Colonic mucosa (tissue), 4 donors: ENCODE results near the gene TFB1M. TPM values are rescaled to one million over a fixed set of nuclear protein-coding genes. Genes with fewer than 3 reads are reported as not detected.

Source experiments
- DNase-seq: peaks from one replicate; pipeline ENCODE4 v3.0.0-alpha.2; 2020
- H3K27ac ChIP-seq: fragments of 200-600 bp; one replicate; pipeline ENCODE4 v1.8.0; 2021
- H3K27me3 ChIP-seq: fragments of 200-600 bp; one replicate; pipeline ENCODE4 v1.8.0; 2021
- H3K36me3 ChIP-seq: fragments of 200-600 bp; one replicate; pipeline ENCODE4 v1.8.0; 2021
- H3K4me1 ChIP-seq: fragments of 200-600 bp; one replicate; pipeline ENCODE4 v1.8.0; 2021; ENCODE audit warnings: mild to moderate bottlenecking
- H3K4me3 ChIP-seq: fragments of 200-600 bp; one replicate; pipeline ENCODE4 v1.8.0; 2021
- H3K9ac ChIP-seq, 2 donors: one replicate each; pipeline ENCODE4 v1.7.0; 2013; ENCODE audit warnings: control low read depth in 2 of 2, low read depth in 2 of 2, low read length in 2 of 2
- H3K9me3 ChIP-seq: fragments of 200-600 bp; one replicate; pipeline ENCODE4 v1.8.0; 2021
- CTCF ChIP-seq: fragments of 200-600 bp; IDR thresholded peaks from one replicate; pipeline ENCODE4 v1.8.0; 2022; ENCODE audit warnings: antibody characterized with exemption, mild to moderate bottlenecking
- intact Hi-C: fragments of 100-400 bp; cut with DNase I; formaldehyde crosslinking; loops from one replicate; pipeline ENCODE4 v1.14.1; 2022
- total RNA-seq, 2 donors: library from RNA; stranded (reverse); fragmentation: NEBNext Ultra II Directional in 1 of 2; extraction: Animal tissue kit (Norgen Biotek cat#: 25700) in 1 of 2; gene quantifications; one replicate each; pipeline ENCODE4 v1.2.1, GENCODE V29; 2021
- donor health status: healthy.
- donor health status: DM: no; HTN: no; CAD: no.
- donor health status: DM: no; HTN: no; CAD: no.

Gene TFB1M
- total RNA-seq, 2 donors from 2014 or later = 17.8 to 27.9 TPM

GRCh38 chr6:155248008-155249001, 66.0 kb downstream of the TFB1M start:
- Histone ChIP-seq H3K9ac (no peak overlapping the region), H3K27ac (no peak overlapping the region), H3K27me3 (no peaks in the 10 kb centered on the region), H3K4me3 (no peak overlapping the region), H3K36me3 (no peaks in the 10 kb centered on the region), H3K4me1 (no peaks in the 10 kb centered on the region), H3K9me3 (no peaks in the 10 kb centered on the region)
- peak; percentile 31 for DNase-seq
- intact Hi-C loops = loop anchor here (5.0 kb wide), 2 partner anchors 66 to 321 kb away; no protein-coding TSS in a partner anchor
- TF ChIP-seq CTCF = peak; percentile 52

- no peak for DNase-seq
- TF ChIP-seq CTCF = no peak
- Histone ChIP-seq H3K27ac (no peak overlapping the region), H3K36me3 (no peaks in the 10 kb centered on the region), H3K9me3 (no peaks in the 10 kb centered on the region), H3K9ac (no peak overlapping the region), H3K27me3 (no peaks in the 10 kb centered on the region), H3K4me1 (no peaks in the 10 kb centered on the region), H3K4me3 (no peak overlapping the region)
- intact Hi-C loops = loop anchor here (5.0 kb wide), 2 partner anchors 65 to 320 kb away; no protein-coding TSS in a partner anchor
These were observed 66.7 kb downstream of the TFB1M start for GRCh38 chr6:155247618-155248007.

GRCh38 chr6:155246825-155247224, 67.5 kb downstream of the TFB1M start:
- Histone ChIP-seq H3K9me3 (no peaks in the 10 kb centered on the region), H3K36me3 (no peaks in the 10 kb centered on the region), H3K27ac (no peak overlapping the region), H3K27me3 (no peaks in the 10 kb centered on the region), H3K9ac (no peak overlapping the region), H3K4me3 (no peak overlapping the region), H3K4me1 (no peaks in the 10 kb centered on the region)
- intact Hi-C loops = loop anchor here (5.0 kb wide), 2 partner anchors 65 to 320 kb away; no protein-coding TSS in a partner anchor
- TF ChIP-seq CTCF = no peak
- DNase-seq = no peak

GRCh38 chr6:155245831-155246230, 68.5 kb downstream of the TFB1M start:
- no peak overlapping the region for H3K9ac ChIP-seq
- H3K4me3 ChIP-seq = no peak overlapping the region
- no peaks in the 10 kb centered on the region for H3K4me1 ChIP-seq
- H3K27ac ChIP-seq = no peak overlapping the region
- TF ChIP-seq CTCF = no peak
- no peaks in the 10 kb centered on the region for H3K36me3 ChIP-seq
- intact Hi-C loops = loop anchor here (5.0 kb wide), 2 partner anchors 64 to 319 kb away; no protein-coding TSS in a partner anchor
- no peaks in the 10 kb centered on the region for H3K9me3 ChIP-seq
- no peak for DNase-seq
- no peaks in the 10 kb centered on the region for H3K27me3 ChIP-seq

GRCh38 chr6:155245193-155245592, 69.1 kb downstream of the TFB1M start:
- H3K36me3 ChIP-seq = no peaks in the 10 kb centered on the region
- no peak overlapping the region for H3K4me3 ChIP-seq
- H3K9ac ChIP-seq = no peak overlapping the region
- no peaks in the 10 kb centered on the region for H3K9me3 ChIP-seq
- intact Hi-C loops = loop anchor here (5.0 kb wide), 2 partner anchors 63 to 318 kb away; no protein-coding TSS in a partner anchor
- no peak for DNase-seq
- no peak overlapping the region for H3K27ac ChIP-seq
- no peaks in the 10 kb centered on the region for H3K4me1 ChIP-seq
- no peaks in the 10 kb centered on the region for H3K27me3 ChIP-seq
- TF ChIP-seq CTCF = no peak
